Measurements from ENCODE around the gene MUC13. TPM values are rescaled to one million over a fixed set of nuclear protein-coding genes. Genes with fewer than 3 reads are reported as not detected.

Gene MUC13, protein sequence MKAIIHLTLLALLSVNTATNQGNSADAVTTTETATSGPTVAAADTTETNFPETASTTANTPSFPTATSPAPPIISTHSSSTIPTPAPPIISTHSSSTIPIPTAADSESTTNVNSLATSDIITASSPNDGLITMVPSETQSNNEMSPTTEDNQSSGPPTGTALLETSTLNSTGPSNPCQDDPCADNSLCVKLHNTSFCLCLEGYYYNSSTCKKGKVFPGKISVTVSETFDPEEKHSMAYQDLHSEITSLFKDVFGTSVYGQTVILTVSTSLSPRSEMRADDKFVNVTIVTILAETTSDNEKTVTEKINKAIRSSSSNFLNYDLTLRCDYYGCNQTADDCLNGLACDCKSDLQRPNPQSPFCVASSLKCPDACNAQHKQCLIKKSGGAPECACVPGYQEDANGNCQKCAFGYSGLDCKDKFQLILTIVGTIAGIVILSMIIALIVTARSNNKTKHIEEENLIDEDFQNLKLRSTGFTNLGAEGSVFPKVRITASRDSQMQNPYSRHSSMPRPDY
- 1 to 10 TPM in 1 of 4 donors, not detected in 3; 1.7 TPM for total RNA-seq

DNA sequence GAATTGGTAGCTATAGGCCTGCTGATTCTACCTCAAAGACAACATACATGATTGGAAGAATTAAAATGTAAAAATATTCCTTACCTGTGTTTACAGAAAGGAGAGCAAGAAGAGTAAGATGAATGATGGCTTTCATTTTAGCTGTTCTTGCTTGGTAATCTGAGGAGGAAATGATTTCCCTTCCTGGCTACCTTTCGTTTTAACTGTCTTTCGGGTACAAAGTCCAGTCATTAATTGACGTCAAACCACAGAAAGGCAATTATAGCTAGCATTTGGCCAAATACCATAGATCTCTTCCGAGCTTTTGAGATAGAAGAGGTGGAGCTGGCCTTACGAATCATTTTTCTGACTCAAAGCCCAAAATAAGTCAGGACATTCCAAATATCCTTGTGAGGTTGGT, at the start of gene MUC13:
Gene MUC13, minus strand, starts transcription at position 175 of the 400 bp plus-strand sequence. Its CDS starts 39 bp downstream, at position 136.
- H3K9me3 ChIP-seq = no peaks in the 10 kb centered on the region
- intact Hi-C loops (cut with DNase I; ENCODE audit: low total_unique reads) (no loop called here), in situ Hi-C loops (cut with MboI; ENCODE audit: low sequenced_read_pairs in 4 of 4) (no loop called here)
- no peak for ATAC-seq
- no peak for DNase-seq
- H3K4me1 ChIP-seq = peaks cover 5 to 7% of the 10 kb centered on the region in 2 donors
- H3K4me3 ChIP-seq = no peak within 1 kb of the TSS
- H3K27me3 ChIP-seq = no peaks in the 10 kb centered on the region
- no peak within 1 kb of the TSS for H3K27ac ChIP-seq
- H3K36me3 ChIP-seq = no peaks in the 10 kb centered on the region
- TF ChIP-seq POLR2A (IDR thresholded peaks at IDR 0.05) (no peak), CTCF (IDR thresholded peaks at IDR 0.05 in 4 of 5, conservative IDR thresholded peaks at IDR 0.05 in 1 of 5) (no peak)

- H3K4me3 ChIP-seq = no peak overlapping the region
- no peak for DNase-seq
- H3K27ac ChIP-seq = no peak overlapping the region
- intact Hi-C loops (cut with DNase I; ENCODE audit: low total_unique reads) (no loop called here), in situ Hi-C loops (cut with MboI; ENCODE audit: low sequenced_read_pairs in 4 of 4) (no loop called here)
- no peak for ATAC-seq
- TF ChIP-seq POLR2A (IDR thresholded peaks at IDR 0.05) (no peak), CTCF (IDR thresholded peaks at IDR 0.05 in 4 of 5, conservative IDR thresholded peaks at IDR 0.05 in 1 of 5) (no peak)
- no peaks in the 10 kb centered on the region for H3K9me3 ChIP-seq
- peaks cover 4 to 7% of the 10 kb centered on the region in 2 donors for H3K4me1 ChIP-seq
- H3K36me3 ChIP-seq = no peaks in the 10 kb centered on the region
- H3K27me3 ChIP-seq = no peaks in the 10 kb centered on the region
Observed at GRCh38 chr3:124982855-124983254, 48.3 kb upstream of the MUC13 start.

GRCh38 chr3:124981472-124981871, 46.9 kb upstream of the MUC13 start:
- in situ Hi-C loops (cut with MboI; ENCODE audit: low sequenced_read_pairs in 4 of 4) (no loop called here), intact Hi-C loops (cut with DNase I; ENCODE audit: low total_unique reads) (no loop called here)
- no peaks in the 10 kb centered on the region for H3K9me3 ChIP-seq
- peaks cover 4 to 7% of the 10 kb centered on the region in 2 donors for H3K4me1 ChIP-seq
- H3K27ac ChIP-seq = no peak overlapping the region
- no peak overlapping the region for H3K4me3 ChIP-seq
- DNase-seq = no peak
- no peaks in the 10 kb centered on the region for H3K36me3 ChIP-seq
- TF ChIP-seq POLR2A (IDR thresholded peaks at IDR 0.05) (no peak), CTCF (IDR thresholded peaks at IDR 0.05 in 4 of 5, conservative IDR thresholded peaks at IDR 0.05 in 1 of 5) (no peak)
- ATAC-seq = no peak
- H3K27me3 ChIP-seq = no peaks in the 10 kb centered on the region

- Histone ChIP-seq H3K27me3 (no peaks in the 10 kb centered on the region), H3K27ac (no peak overlapping the region), H3K9me3 (no peaks in the 10 kb centered on the region), H3K36me3 (peaks cover 0 to under 1% of the 10 kb centered on the region in 2 donors), H3K4me1 (no peaks in the 10 kb centered on the region), H3K4me3 (no peak overlapping the region)
- TF ChIP-seq POLR2A (IDR thresholded peaks at IDR 0.05) (no peak), CTCF (IDR thresholded peaks at IDR 0.05 in 4 of 5, conservative IDR thresholded peaks at IDR 0.05 in 1 of 5) (no peak)
- intact Hi-C loops (cut with DNase I; ENCODE audit: low total_unique reads) (no loop called here), in situ Hi-C loops (cut with MboI; ENCODE audit: low sequenced_read_pairs in 4 of 4) (no loop called here)
- no peak for ATAC-seq
- DNase-seq = no peak
Observed at GRCh38 chr3:124978627-124979026, 44.1 kb upstream of the MUC13 start.

All from gastrocnemius medialis (tissue), 4 donors.